22Rv1 (cell line): ENCODE results near the gene DTHD1.

Experiments
- H3K27ac ChIP-seq: fragments of 450-650 bp; 2 replicates; pipeline ENCODE4 v1.5.1; 2017
- CTCF ChIP-seq: fragments of 450-650 bp; IDR thresholded peaks from 2 replicates; pipeline ENCODE4 v1.5.1; 2017; ENCODE audit warnings: mild to moderate bottlenecking
- ZFX ChIP-seq: fragments of 450-650 bp; IDR thresholded peaks from 2 replicates; pipeline ENCODE4 v1.6.1; 2017; ENCODE audit warnings: antibody characterized with exemption, borderline replicate concordance

Gene DTHD1

GRCh38 chr4:36392024-36392423 is 110.6 kb downstream of the DTHD1 start:
- H3K27ac ChIP-seq, result no peak overlapping the region
- TF ChIP-seq ZFX (no peak), CTCF (no peak)

- H3K27ac ChIP-seq, result no peak overlapping the region
- TF ChIP-seq ZFX (no peak), CTCF (no peak)
Observed at GRCh38 chr4:36392916-36393315, 111.5 kb downstream of the DTHD1 start.
